Measurements from ENCODE around the gene BUD13.

BUD13 gene, protein sequence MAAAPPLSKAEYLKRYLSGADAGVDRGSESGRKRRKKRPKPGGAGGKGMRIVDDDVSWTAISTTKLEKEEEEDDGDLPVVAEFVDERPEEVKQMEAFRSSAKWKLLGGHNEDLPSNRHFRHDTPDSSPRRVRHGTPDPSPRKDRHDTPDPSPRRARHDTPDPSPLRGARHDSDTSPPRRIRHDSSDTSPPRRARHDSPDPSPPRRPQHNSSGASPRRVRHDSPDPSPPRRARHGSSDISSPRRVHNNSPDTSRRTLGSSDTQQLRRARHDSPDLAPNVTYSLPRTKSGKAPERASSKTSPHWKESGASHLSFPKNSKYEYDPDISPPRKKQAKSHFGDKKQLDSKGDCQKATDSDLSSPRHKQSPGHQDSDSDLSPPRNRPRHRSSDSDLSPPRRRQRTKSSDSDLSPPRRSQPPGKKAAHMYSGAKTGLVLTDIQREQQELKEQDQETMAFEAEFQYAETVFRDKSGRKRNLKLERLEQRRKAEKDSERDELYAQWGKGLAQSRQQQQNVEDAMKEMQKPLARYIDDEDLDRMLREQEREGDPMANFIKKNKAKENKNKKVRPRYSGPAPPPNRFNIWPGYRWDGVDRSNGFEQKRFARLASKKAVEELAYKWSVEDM

DNA sequence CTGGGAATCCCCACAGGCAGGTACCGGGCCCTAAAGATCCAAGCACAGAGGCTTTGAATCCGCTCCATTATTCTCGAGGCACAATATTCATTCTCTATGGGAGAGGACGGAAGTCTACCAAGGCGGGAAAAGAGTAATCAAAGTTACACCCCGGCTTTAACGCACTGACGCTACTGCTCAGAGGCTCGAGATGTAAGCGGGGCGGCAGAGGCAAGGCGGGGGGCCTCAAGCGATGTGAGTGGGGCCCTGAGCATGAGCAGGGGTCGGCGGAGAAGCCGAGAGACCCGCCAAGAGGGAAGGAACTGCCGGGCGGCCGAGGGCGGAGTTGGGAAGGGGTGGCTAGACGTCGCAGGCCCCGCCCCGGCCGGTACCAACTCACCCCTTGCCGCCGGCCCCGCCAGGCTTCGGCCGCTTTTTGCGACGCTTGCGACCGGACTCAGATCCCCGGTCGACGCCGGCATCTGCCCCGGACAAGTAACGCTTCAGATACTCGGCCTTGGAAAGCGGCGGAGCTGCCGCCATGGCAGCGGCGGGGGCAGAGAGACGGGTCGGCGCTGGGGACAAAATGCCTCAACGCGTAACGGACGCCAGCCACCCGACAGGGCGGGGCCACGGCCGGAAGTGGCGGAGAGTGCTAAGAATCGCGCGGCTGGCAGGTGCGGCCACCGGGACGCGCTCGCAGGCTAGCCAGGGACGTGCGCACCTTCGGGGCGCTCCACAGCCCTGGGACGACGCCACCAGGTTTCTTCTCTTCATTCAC, at the start of gene BUD13:
Gene BUD13, minus strand, starts transcription at position 545 of the 760 bp plus-strand sequence. Its CDS starts 23 bp downstream, at position 522.
- Histone ChIP-seq H3K9me3 (ENCODE audit: low read length) (no peaks in the 10 kb centered on the region), H3K4me1 (ENCODE audit: insufficient read depth, low read length, severe bottlenecking) (peaks cover 29% of the 10 kb centered on the region), H4K20me1 (ENCODE audit: insufficient read depth, low read length) (no peaks in the 10 kb centered on the region), H3K27ac (ENCODE audit: low read depth, low read length, poor library complexity, severe bottlenecking) (peak within 1 kb of the TSS; percentile 87), H2AFZ (ENCODE audit: low read length) (0 out of 2 replicates have a peak within 1 kb of the TSS, but pooled peaks have one; percentile 43), H3K9ac (ENCODE audit: low read length) (peak within 1 kb of the TSS; percentile 97), H3K36me3 (ENCODE audit: insufficient read depth, low read length) (peaks cover 31% of the 10 kb centered on the region), H3K27me3 (ENCODE audit: insufficient read depth, low read length) (no peaks in the 10 kb centered on the region), H3K4me2 (ENCODE audit: low read length) (peak within 1 kb of the TSS; percentile 94), H3K79me2 (ENCODE audit: insufficient read depth, low read length) (peaks cover 16% of the 10 kb centered on the region), H3K4me3 (ENCODE audit: low read depth, low read length, poor library complexity, severe bottlenecking) (peak within 1 kb of the TSS; percentile 96), H3F3A (ENCODE audit: insufficient read depth, low read length) (no peaks in the 10 kb centered on the region), H3K9me2 (ENCODE audit: low read depth, low read length) (no peaks in the 10 kb centered on the region)
- no peak for TF ChIP-seq EZH2 (IDR thresholded peaks at IDR 0.05; ENCODE audit: borderline replicate concordance, low read length)
- TF ChIP-seq, protein P1, sequence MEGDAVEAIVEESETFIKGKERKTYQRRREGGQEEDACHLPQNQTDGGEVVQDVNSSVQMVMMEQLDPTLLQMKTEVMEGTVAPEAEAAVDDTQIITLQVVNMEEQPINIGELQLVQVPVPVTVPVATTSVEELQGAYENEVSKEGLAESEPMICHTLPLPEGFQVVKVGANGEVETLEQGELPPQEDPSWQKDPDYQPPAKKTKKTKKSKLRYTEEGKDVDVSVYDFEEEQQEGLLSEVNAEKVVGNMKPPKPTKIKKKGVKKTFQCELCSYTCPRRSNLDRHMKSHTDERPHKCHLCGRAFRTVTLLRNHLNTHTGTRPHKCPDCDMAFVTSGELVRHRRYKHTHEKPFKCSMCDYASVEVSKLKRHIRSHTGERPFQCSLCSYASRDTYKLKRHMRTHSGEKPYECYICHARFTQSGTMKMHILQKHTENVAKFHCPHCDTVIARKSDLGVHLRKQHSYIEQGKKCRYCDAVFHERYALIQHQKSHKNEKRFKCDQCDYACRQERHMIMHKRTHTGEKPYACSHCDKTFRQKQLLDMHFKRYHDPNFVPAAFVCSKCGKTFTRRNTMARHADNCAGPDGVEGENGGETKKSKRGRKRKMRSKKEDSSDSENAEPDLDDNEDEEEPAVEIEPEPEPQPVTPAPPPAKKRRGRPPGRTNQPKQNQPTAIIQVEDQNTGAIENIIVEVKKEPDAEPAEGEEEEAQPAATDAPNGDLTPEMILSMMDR (IDR thresholded peaks at IDR 0.05; ENCODE audit: low read length): no peak

DNA sequence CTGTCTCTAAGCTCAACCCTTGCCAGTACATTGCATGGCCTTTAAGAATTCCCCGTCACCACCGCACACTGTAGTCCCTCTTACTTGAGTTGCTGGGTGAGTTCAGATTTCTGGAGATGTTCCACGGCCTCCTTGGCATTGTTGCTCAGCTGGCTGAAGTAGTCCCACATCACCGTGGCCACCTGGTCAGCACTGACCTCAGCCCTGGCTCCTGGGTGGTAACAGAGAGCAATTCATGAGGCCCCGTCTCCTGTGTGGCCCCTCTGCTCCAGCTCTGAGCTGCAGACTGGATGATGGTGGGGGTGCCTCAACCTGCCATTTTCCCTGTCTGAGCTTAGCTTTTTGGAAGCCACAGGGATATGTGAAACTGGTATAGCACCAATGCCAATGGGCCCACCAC, 49.8 kb upstream of the BUD13 start:
- Histone ChIP-seq H3K9me2 (ENCODE audit: low read depth, low read length) (no peaks in the 10 kb centered on the region), H3F3A (ENCODE audit: insufficient read depth, low read length) (no peaks in the 10 kb centered on the region), H3K27ac (ENCODE audit: low read depth, low read length, poor library complexity, severe bottlenecking) (no peak overlapping the region), H3K9me3 (ENCODE audit: low read length) (no peaks in the 10 kb centered on the region), H3K27me3 (ENCODE audit: insufficient read depth, low read length) (no peaks in the 10 kb centered on the region), H3K4me3 (ENCODE audit: low read depth, low read length, poor library complexity, severe bottlenecking) (no peak overlapping the region), H3K9ac (ENCODE audit: low read length) (no peak overlapping the region), H3K36me3 (ENCODE audit: insufficient read depth, low read length) (no peaks in the 10 kb centered on the region), H3K4me2 (ENCODE audit: low read length) (no peak overlapping the region), H3K4me1 (ENCODE audit: insufficient read depth, low read length, severe bottlenecking) (no peaks in the 10 kb centered on the region), H2AFZ (ENCODE audit: low read length) (no peak overlapping the region), H3K79me2 (ENCODE audit: insufficient read depth, low read length) (no peaks in the 10 kb centered on the region), H4K20me1 (ENCODE audit: insufficient read depth, low read length) (no peaks in the 10 kb centered on the region)
- TF ChIP-seq, protein P1 (IDR thresholded peaks at IDR 0.05; ENCODE audit: low read length): no peak
- no peak for TF ChIP-seq EZH2 (IDR thresholded peaks at IDR 0.05; ENCODE audit: borderline replicate concordance, low read length)

DNA sequence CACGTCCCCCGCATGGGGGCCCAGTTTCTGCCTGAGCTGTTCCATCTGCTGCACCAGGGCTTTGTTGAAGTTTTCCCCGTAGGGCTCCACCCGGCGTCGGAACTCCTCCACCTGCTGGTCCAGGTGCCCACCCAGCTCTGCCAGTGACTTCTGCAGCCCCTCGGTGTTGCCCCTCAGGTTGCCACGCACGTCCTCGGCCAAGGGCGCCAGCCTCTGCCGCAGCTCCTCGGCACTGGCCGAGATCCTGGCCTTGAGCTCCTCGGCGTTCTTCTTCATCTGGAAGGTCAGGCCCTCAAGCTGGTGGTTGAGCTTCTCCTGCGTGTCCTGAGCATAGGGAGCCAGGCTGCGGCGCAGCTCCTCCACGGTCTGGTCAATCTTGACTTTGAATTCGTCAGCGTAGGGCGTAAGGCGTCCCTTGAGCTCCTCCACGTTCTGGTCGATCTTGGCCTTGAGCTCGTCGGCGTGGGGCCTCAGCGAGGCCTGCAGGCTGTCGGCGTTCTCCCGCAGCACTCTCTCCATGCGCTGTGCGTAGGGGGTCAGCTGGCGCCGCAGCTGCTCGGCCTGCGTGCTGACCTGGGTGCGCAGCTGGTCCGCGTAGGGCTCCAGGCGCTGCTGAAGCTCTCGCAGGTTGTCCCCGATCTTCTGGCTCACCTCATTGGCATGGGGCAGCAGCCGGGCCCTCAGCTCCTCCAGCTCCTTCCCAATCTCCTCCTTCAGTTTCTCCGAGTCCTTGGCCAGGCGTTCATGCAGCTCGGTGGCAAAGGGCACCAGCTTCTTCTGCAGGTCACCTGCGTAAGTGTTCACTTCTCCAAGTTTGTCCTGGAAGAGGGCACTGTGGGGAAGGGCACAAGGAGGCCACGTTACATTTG, 48.5 kb upstream of the BUD13 start:
- Histone ChIP-seq H4K20me1 (ENCODE audit: insufficient read depth, low read length) (no peaks in the 10 kb centered on the region), H3F3A (ENCODE audit: insufficient read depth, low read length) (no peaks in the 10 kb centered on the region), H3K4me3 (ENCODE audit: low read depth, low read length, poor library complexity, severe bottlenecking) (no peak overlapping the region), H3K9ac (ENCODE audit: low read length) (no peak overlapping the region), H3K4me2 (ENCODE audit: low read length) (no peak overlapping the region), H3K4me1 (ENCODE audit: insufficient read depth, low read length, severe bottlenecking) (no peaks in the 10 kb centered on the region), H3K36me3 (ENCODE audit: insufficient read depth, low read length) (no peaks in the 10 kb centered on the region), H3K27me3 (ENCODE audit: insufficient read depth, low read length) (no peaks in the 10 kb centered on the region), H3K27ac (ENCODE audit: low read depth, low read length, poor library complexity, severe bottlenecking) (no peak overlapping the region), H2AFZ (ENCODE audit: low read length) (no peak overlapping the region), H3K79me2 (ENCODE audit: insufficient read depth, low read length) (no peaks in the 10 kb centered on the region), H3K9me3 (ENCODE audit: low read length) (no peaks in the 10 kb centered on the region), H3K9me2 (ENCODE audit: low read depth, low read length) (no peaks in the 10 kb centered on the region)
- TF ChIP-seq EZH2 (IDR thresholded peaks at IDR 0.05; ENCODE audit: borderline replicate concordance, low read length): no peak
- TF ChIP-seq, protein P1 (IDR thresholded peaks at IDR 0.05; ENCODE audit: low read length): no peak

Data from OCI-LY1 (cell line).